HG03432 (cell line): ENCODE results near the gene LHX6.
A peak's percentile ranks its signal among the peaks of the same experiment; 100 is the strongest.

Experiments
- ATAC-seq: cut with Tn5 transposase; IDR thresholded peaks from one replicate; pipeline ENCODE4 v1.9.1; 2021; ENCODE audit warnings: mild to moderate bottlenecking, moderate library complexity; ENCODE audit not compliant: unreplicated experiment

Gene LHX6

GRCh38 chr9:122228568-122229484, at the start of gene LHX6:
Gene LHX6 (minus strand): TSS chr9:122228957. CDS start chr9:122228740, 217 bp downstream.
- no peak for ATAC-seq

GRCh38 chr9:122277285-122277897, 48.6 kb upstream of the LHX6 start:
- no peak for ATAC-seq

GRCh38 chr9:122276096-122276495, 47.3 kb upstream of the LHX6 start:
- ATAC-seq: no peak

- no peak for ATAC-seq
Observed at GRCh38 chr9:122274055-122274454, 45.3 kb upstream of the LHX6 start.

GRCh38 chr9:122268041-122268814, 39.5 kb upstream of the LHX6 start:
- ATAC-seq: no peak

- ATAC-seq: peak; percentile 36
Observed at GRCh38 chr9:122265149-122265915, 36.6 kb upstream of the LHX6 start.

GRCh38 chr9:122264360-122265148, 35.8 kb upstream of the LHX6 start, which contains the start of the genes MRRF and RBM18:
Gene MRRF (plus strand): TSS chr9:122264882. CDS start chr9:122270892, 6,010 bp downstream.
Gene RBM18 (minus strand): TSS chr9:122264840. CDS start chr9:122261492, 3,348 bp downstream.
- peak; percentile 94 for ATAC-seq

GRCh38 chr9:122263699-122264349, 35.1 kb upstream of the LHX6 start:
- ATAC-seq: no peak

- no peak for ATAC-seq
Observed at GRCh38 chr9:122262073-122262472, 33.3 kb upstream of the LHX6 start.

GRCh38 chr9:122261469-122261881, 32.7 kb upstream of the LHX6 start:
- ATAC-seq: no peak

GRCh38 chr9:122258886-122259415, 30.2 kb upstream of the LHX6 start:
- no peak for ATAC-seq

- ATAC-seq: no peak
Observed at GRCh38 chr9:122256206-122256605, 27.4 kb upstream of the LHX6 start.

GRCh38 chr9:122254761-122255160, 26.0 kb upstream of the LHX6 start:
- no peak for ATAC-seq

- no peak for ATAC-seq
Observed at GRCh38 chr9:122252796-122253195, 24.0 kb upstream of the LHX6 start.

- no peak for ATAC-seq
Observed at GRCh38 chr9:122251351-122251750, 22.6 kb upstream of the LHX6 start.

GRCh38 chr9:122248448-122248865, 19.7 kb upstream of the LHX6 start:
- ATAC-seq: no peak

GRCh38 chr9:122246666-122247065, 17.9 kb upstream of the LHX6 start:
- no peak for ATAC-seq

GRCh38 chr9:122244349-122244748, 15.6 kb upstream of the LHX6 start:
- ATAC-seq: no peak

- ATAC-seq: no peak
Observed at GRCh38 chr9:122239722-122240121, 11.0 kb upstream of the LHX6 start.
